NCI-H1436 (cell line): Measurements from ENCODE around the gene PTK6.

Source experiments
- DNase-seq: peaks from one replicate; lab custom pipeline; 2025; lab: John Stamatoyannopoulos, UW

Gene PTK6

DNA sequence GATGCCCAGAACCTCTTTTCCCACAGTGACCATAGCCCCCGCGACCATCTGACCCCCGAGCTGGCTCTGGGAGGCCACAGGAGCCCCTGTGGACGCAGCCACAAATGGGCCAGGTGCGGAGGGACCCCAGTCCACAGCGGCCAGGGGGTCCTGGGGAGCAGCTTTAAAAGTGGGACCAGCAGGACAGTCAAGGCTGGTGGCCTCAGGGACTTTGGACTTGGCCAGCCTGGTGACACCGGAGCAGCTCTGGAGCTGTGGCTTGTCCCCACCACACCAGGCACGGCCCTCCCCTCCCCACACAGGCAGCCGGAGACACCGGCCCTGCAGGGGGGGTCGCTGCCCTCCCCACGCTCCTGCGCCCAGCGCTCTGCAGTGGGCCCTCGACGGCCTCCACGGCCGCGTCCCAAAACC lies 20.3 kb upstream of the PTK6 start:
- no peak for DNase-seq

DNA sequence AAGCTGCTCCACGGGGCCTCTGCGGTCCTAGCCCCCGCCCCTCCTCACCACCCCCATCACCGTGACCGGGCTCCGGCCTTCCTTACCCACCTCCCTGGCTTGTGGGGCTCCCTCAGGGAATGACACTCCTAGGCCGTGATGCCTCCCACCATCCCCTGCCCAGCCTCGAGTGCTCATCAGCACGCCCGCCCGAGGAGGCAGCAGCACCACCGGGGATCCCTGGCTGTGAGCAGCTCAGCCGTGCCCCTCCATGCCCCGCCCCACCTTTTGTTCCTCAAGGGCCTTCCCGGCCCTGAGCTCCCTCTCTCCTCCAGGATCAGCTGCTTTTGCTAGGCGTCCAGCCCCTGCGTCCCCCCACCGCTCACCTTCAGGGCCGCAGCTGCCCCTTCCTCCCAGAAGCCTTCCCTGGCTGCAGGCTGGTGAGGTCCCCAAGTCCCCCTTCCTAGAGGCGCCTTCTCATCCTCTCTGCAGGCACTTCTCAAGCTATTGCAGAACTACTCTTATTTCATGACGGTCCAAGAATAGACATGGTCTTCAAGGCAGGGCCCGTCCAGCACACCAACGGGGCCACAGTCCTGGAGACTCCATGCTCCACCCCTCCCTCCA lies 19.8 kb upstream of the PTK6 start:
- no peak for DNase-seq

DNA sequence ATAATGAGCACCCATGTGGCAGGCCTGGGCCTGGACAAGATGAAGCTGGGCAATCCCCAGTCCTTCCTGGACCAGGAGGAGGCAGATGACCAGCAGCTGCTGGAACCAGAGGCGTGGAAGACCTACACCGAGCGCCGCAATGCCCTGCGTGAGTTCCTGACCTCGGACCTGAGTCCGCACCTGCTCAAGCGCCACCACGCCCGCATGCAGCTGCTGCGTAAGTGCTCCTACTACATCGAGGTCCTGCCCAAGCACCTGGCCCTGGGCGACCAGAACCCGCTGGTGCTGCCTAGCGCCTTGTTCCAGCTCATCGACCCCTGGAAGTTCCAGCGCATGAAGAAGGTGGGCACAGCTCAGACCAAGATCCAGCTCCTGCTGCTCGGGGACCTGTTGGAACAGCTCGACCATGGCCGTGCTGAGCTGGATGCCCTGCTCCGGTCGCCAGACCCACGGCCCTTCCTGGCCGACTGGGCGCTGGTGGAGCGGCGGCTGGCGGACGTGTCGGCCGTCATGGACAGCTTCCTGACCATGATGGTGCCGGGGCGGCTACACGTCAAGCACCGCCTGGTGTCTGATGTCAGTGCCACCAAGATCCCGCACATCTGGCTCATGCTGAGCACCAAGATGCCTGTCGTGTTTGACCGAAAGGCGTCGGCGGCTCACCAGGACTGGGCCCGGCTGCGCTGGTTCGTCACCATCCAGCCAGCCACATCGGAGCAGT lies 18.6 kb upstream of the PTK6 start:
- no peak for DNase-seq

DNA sequence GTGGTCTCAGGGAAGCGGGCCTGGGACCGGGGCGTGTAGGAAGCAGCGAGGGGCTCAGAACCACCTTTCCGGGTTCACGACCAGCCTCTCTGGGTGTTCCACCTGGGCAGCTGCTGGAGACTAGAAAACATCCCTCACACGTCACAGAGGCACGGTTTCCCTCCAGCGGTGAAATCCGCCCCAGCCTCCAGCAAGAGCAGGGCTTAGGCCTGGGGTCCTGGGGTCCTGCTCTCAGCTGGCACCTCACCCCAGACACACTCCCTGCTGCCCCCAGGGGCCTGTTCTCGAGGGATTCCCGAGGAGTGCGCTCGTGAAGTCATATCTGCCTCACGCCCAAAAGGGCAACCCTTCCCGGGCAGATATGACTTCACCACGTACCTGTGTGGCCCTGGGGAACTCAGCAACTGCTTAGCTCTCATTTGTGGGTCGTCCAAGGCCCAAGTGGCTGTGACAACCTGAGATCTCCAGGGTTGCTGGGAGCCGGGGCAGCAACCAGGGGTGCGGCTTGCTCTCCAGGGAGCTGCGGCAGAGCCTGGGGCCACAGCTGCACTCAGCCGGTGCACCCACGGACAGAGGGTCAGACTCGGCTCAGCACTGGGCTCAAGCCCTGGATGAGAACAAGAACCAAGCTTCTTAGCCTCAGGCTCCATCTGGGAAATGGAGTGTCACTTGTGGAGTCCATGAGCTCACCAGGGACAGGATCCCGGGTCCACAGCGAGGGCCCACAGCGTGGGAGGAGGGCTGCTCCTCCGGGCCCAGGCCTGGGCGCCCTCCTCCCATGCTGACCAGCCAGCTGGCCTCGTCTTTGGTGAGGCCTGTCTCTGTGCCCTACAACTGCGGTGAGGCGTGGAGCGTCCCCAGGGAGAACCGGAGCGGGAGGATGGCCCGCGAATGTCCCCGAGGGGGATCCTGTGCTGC lies 17.4 kb upstream of the PTK6 start:
- no peak for DNase-seq

DNA sequence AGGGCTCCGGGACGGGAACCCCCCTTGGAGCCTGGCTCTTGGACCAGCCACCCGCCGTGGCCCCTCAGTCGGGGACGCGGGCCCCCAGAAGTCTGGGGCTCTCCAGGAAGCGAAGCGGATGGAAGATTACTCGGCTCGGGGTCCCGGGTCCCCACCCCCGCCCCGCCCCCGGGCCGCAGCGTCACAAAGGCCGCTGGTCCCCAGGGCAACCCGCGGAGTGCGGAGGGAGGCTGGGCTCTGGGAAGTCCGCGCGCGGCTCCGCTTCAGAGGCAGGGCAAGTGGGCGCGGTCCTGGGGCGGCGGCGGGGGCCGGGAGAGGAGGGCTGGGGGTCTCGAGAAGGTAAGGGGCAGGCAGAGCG lies 16.7 kb upstream of the PTK6 start, which contains the start of gene FNDC11:
FNDC11 (plus strand) TSS at position 227 of the 358 bp plus-strand sequence. CDS start 1,505 bp downstream, outside the sequence.
- DNase-seq, result peak; percentile 55

DNA sequence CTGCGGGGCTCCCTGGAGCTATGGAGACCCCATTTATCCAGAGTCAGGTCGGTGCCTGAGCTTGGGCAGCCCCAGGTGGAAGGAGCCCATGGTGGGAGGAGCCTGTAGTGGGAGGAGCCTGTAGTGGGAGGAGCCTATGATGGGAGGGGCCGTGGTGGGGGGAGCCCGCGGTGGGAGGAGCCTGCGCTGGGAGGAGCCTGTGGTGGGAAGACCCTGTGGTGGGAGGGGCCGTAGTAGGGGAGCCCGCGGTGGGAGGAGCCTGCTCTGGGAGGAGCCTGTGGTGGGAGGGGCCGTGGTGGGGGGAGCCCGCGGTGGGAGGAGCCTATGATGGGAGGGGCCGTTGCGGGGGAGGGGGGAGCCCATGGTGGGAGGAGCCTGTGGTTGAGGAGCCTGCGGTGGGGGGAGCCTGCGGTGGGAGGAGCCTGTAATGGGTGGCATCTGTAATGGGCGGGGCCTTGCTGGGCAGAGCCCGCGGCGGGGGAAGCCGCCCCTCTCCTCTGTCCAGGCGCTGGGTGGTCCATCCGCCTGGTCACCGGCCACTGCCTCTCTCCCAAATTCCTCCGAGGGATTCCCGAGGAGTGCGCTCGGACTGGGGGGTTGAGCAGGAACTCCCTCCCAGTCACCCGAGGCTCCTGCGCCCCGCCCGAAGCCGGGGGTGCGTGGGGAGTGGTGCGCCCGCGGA lies 16.2 kb upstream of the PTK6 start:
- peak; percentile 83 for DNase-seq

DNA sequence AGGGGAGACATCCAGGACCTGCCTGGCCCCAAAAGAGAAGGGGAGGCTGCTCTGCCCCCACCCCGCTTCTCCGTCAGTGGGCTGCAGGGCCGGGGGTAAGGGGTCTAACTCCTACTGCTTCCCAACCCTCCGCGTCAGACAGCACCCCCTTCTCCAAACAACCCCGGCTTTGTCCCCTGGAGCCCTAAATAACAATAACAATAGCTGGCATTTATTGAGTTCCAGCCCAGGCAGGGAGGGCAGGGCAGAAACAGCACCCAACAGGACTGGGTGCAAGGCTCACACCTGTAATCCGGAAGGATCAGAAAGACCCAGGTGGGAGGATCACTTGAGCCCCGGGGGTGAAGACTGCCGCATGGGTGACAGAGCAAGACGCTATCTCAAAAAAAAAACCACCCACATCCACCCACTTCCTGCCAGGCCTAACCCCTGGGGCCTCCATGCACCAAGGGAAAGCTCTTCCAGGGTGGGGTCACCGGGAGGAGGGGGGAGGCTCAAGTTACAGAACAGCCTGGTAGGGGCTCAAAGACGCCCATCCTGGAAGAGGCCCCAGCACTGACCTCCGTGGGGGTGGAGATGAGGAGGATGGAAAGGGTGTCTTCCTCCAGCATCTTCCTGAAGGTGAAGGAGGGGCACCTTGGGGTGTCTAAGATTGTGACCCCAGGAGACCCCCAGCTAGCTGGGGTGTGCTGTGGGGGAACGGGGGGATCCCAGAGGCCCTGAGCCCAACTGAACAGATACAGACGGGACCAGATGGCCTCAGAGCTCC lies 15.5 kb upstream of the PTK6 start:
- DNase-seq, result no peak

DNA sequence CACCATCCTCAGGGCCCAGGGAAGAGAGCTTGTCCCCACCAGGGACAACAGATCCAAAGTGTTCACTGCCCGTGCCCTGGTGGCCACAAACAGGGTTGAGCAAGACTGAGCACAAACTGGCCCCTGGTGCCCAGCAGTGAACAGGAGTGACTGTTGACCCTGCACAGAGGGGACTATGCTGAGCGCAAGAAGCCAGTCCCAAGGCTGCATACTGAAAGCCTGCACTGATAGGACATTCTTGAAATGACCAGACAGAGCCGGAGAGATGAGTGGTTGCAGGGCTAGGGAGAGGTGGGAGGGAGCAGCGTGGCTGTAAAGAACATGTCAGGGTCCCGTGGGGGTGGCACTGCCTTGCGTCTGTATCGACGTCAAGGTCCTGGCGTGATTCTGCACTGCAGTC lies 13.9 kb upstream of the PTK6 start:
- DNase-seq, result no peak

DNA sequence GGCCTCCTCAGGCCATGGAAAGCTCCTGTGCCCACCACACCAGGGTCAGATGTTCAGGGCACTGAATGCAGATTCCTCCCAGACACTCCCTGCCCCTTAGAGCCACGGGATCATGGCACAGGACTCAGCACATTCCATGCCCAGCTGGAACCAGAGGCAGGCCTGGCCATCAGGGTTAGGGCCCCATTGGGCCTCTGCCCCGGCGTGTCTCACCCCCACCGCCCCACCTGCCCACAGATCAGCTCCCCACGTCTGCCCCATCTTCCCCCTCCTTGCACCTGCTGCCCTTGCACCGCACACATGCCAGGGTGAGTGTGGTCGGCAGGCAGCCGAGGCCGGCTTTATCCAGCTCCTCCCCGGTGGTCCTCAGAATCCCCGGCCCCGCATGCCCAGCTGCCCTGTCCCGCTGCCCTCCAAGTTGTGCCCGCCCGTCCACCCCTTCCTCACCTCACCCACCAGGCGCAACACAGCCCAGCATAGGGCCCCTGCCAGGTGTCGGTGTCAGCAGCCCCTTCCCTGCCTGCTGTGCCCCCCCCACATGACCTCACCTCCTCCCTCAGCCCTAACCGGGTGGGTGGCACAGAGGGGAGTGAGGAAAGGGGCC lies 12.6 kb upstream of the PTK6 start:
- DNase-seq, result no peak

DNA sequence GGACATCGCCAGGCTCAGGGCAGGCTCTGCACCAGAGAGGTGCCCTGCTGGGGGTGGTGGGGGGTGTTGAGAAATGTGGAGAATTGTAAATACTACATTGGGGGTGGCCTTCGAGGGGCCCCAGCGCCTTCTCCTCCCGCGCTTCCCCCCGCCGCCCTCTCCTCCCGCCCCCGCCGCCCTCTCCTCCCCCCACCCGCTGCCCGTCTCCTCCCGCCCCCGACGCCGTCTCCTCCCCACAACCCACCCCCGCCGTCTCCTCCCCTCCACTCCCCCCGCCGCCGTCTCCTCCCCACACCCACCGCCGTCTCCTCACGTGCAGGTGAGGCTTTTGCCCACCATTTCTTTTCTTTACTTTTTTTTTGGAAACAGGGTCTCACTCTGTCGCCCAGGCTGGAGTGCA lies 11.8 kb upstream of the PTK6 start:
- no peak for DNase-seq

DNA sequence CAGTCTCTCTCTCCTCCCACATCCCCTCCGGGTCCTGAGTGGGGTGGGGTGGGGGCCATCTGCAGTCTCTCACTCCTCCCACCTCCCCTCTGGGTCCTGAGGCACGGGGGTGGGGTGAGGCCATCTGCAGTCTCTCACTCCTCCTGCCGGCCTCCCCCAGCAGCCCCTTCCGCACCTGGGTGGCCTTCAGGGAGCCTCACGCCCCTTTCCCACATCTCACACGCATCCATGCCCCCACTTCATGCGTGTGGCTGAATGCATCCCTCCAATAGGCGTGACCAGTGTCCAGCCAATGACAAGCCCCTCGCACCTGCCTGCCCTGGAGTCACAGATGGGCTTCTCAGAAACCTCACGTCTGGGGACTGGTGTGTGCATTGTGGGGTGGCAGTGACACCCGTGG lies 11.4 kb upstream of the PTK6 start:
- no peak for DNase-seq

DNA sequence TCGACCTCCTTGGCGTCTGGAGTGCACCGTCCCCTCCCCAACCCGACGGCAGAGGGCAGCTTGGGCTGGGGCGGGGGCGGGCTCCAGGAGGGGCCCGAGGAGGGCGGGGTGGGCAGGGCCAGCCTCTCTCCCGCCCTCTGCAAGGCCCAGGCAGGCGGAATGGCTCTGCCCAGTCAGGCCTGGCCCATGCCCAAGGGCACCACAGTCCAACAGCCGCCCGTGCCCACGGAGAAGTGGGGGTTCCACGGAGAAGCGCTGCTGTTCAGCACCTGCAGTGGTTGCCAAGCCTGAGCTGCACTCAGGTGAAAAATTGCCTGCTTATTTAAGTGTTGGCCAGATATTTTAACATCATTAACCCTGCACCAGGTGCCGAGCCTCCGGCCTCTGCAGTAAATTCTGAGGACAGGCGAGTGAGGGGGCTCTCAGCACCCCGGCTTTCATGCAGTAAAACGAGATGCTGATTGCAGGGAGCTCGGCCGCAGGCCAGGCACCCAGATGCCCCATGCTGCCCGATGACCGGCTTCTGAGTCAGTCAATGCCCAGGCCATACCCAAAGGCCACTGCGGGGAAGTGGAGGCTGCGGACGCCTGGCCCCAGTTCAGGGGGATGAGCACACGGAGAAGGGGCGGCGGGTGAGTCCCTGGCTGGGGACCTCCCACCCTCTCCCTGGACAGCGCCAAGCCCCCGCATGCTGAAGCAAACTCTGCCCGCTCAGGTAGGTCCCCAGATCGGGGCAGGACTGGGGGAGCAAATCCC lies 10.7 kb upstream of the PTK6 start, which contains the start of gene SRMS:
SRMS (minus strand) TSS at position 25 of the 756 bp plus-strand sequence. CDS start 286 bp downstream, outside the sequence.
- no peak for DNase-seq

DNA sequence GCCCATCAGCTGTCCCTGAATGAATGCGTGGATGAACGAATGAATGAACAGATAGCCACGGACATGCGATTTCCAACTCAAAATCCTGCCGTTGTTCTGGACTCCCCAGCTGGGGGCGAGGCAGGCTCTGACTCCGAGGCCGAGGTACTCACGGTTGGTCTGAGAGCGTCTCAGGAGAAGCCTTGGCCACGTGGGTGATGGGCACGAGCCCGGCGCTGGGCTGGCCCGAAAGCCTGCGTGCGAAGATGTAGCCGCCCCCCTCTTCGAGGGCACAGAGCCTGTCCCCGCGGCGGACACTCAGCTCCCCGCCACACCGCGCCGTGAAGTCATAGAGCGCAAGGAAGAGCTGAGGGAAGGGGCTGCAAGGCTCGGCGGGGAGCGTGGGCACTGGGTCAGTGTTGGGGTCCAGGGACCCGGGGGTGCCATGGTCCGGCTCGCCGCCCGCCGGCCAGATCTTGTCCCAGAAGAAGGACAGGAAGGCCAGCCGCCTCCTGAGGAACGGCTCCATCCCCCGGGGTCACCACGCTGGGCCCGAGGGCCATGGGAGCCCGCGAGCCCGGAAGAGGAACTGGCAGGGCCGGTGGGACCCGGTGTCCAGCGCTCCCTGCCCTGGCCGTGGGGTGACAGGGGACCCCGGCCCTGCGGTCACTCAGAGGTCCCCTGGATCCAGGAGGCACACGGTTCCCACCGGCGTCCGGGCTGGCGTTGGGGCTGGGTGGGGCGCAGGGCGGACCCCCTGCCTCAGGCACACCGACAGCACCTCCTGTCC lies 10.0 kb upstream of the PTK6 start:
- DNase-seq, result no peak

DNA sequence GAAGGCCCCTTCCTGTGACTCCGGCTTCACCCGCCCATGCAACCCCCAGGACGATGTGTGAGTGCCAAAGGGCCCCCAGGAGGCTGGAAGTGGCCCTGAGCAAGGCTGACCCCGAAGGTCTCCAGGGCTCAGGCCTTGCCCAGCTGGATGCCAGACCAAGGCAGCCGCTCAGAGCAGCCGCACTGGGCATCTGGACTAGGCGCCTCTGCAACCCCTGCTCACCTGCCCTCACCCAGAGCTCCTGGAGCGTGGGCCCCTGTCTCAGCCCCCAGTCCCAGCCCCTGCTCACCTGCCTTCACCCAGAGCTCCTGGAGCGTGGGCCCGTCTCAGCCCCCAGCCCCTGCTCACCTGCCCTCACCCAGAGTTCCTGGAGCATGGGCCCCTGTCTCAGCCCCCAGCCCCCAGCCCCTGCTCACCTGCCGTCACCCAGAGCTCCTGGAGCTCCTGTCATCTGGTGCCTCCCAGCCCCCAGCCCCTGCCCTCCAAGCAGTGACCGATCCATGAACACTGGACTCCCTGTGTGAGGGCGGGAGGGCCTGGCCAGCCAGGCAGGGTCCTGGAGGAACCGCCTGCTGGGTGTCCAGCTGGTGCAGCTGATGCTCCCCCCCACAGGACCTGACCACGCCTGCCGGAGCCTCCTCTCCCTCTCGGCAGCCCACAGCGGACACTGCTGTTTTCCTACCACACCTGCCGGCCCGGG lies 9.2 kb upstream of the PTK6 start:
- no peak for DNase-seq

DNA sequence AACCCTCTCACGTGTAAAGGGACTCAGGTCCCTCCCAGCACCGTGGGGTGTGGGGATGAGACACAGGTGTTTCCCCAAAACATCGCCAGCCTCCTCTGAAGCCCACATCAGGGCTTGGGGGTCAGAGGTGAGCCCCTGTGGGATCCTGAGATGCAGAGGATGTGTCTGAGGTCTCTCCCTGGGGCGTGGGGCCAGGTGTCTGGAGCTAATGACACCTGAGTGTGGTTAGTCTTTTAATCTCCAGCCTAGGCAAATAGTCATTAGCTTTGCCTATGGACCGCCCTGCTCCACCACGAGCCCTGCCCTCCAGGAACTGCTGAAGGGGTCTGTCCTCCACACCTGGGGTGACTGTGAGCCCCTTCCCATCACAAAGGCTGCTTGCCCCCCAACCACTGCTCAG lies 8.6 kb upstream of the PTK6 start:
- no peak for DNase-seq

DNA sequence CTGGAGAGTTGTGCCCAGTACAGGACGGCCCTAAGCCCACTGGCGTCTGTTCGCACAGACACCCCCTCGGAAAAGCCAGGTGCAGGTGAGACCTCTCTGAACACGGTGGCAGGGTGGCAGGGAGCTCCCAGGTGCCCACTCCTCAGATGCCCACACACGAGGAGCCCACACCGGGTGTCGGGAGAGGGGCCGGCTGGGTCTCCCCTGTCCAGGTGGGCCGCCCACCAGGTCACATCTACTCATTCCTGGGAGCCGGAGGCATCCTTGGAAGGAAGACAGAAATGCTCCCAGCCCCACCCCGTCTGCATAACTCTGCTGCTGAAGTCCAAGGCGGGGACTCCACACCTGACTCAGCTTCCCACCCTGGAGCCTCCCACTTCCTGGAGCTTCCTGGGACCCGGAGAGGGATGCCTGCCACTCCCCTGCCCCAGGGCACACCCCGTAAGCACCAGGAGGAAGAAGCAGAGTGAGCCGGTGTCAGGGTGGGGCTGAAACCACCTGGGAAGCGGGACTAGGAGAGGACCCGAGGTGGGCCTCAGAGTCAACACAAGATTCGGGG lies 7.9 kb upstream of the PTK6 start:
- no peak for DNase-seq

DNA sequence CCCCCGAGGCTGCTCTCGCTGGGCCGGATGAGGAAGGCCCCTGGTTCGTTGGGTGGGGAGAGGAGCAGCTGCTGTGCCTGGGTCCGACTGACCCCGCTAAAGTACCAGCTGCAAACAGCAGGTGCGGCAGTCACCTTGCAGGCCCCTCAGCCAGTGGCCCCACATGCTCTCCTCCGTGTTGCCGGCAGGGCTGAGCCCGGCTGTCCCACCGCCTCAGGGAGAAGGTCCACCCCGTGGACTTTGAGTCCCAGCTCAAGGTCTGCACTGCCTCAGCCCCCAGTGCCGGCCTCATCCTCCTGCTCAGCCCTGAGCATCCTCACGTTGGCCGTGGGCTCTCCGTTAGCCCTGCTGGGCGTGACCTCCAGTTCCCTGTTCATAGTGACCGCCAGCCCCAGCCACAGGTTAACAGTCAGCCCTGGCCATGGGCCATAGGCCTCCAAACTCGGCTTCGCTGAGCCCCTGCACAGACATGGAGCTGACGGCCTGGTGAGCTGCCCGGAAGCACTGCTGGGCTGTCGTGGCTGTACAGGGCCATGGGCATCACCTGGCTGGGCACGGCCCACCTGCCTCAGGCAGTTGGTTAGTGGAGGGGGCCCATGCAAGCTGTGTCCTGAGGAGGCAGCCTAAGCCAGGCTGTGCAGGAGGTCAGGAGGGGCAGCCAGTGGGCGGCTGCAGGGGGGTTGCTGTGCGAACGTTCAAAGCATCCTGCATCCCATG lies 7.2 kb upstream of the PTK6 start:
- no peak for DNase-seq

DNA sequence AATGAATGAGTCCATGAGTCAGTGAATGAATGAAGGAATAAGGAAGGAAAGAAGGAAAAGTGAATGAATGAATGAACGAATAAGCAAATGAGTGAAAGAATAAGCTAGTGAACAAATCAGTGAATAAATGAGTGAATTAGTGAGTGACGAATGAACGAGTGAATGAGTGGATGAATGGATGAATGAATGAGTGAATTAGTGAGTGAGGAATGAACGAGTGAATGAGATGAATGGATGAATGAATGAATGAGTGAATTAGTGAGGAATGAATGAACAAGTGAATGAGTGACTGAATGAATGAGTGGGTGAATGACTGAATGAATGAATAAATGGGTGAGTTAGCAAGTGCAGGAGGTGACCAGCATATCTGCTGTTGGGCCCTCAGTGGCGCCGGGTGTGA lies 6.6 kb upstream of the PTK6 start:
- no peak for DNase-seq
